AG08396 (cell line): ENCODE data around the gene CHST15.

Experiments used
- DNase-seq: peaks from one replicate; pipeline ENCODE4 v3.0.0; 2012; ENCODE audit warnings: low spot score, mixed read lengths

Gene CHST15

GRCh38 chr10:123965973-123966895, 127.2 kb downstream of the CHST15 start:
- DNase-seq = no peak

GRCh38 chr10:123964953-123965352, 128.4 kb downstream of the CHST15 start:
- no peak for DNase-seq

GRCh38 chr10:123962756-123963530, 130.5 kb downstream of the CHST15 start:
- DNase-seq = no peak

- DNase-seq = no peak
Measured at GRCh38 chr10:123958241-123958640, 135.2 kb downstream of the CHST15 start.
